ENCODE measurements around the gene NCOA6.

GRCh38 chr20:34744340-34744739 lies 81.1 kb downstream of the NCOA6 start:
- TF ChIP-seq CTCF (IDR thresholded peaks at IDR 0.05) (no peak), POLR2A (IDR thresholded peaks at IDR 0.05) (no peak)

Measured in uterus (tissue), 2 donors.